Measurements from ENCODE around the gene DDX50.

- no peak for TF ChIP-seq CTCF (conservative IDR thresholded peaks at IDR 0.05; ENCODE audit: low read length)
- no peak for TF ChIP-seq EZH2phosphoT487 (IDR thresholded peaks at IDR 0.05; ENCODE audit: borderline replicate concordance)
These were observed 72.9 kb downstream of the DDX50 start for GRCh38 chr10:68973975-68974374.

All from Loucy (cell line).